Amygdala (tissue), 56 donors: ENCODE measurements around the gene CCNA2.

Experiments used
- DNase-seq, 56 donors: peaks; one replicate each; lab custom pipeline; 2025; lab: John Stamatoyannopoulos, UW

Gene CCNA2

GRCh38 chr4:121778991-121779628 lies 44.6 kb downstream of the CCNA2 start:
- DNase-seq = no peak

GRCh38 chr4:121777625-121778024 lies 46.1 kb downstream of the CCNA2 start:
- no peak for DNase-seq

GRCh38 chr4:121776610-121777401 lies 46.9 kb downstream of the CCNA2 start:
- no peak for DNase-seq

- no peak for DNase-seq
Measured at GRCh38 chr4:121773883-121774282, 49.8 kb downstream of the CCNA2 start.

GRCh38 chr4:121771869-121772268 lies 51.8 kb downstream of the CCNA2 start:
- DNase-seq = no peak

- no peak for DNase-seq
Measured at GRCh38 chr4:121769341-121769740, 54.3 kb downstream of the CCNA2 start.

GRCh38 chr4:121767166-121767565 lies 56.5 kb downstream of the CCNA2 start:
- no peak for DNase-seq
